Astrocyte (in vitro differentiated cells and primary cell): Measurements from ENCODE around the gene TMTC4. TPM values are rescaled to one million over a fixed set of nuclear protein-coding genes. Genes with fewer than 3 reads are reported as not detected.

Experiments
- DNase-seq: peaks from one replicate; pipeline ENCODE4 v3.0.0-alpha.2; 2010; ENCODE audit warnings: low read depth
- FAIRE-seq: peaks from 2 replicates; lab custom pipeline; 2011; peaks lifted over from hg19 to GRCh38; lab: Jason Lieb, UNC
- H2AFZ ChIP-seq: 2 replicates; pipeline ENCODE4 v1.6.0; 2012; ENCODE audit warnings: low read depth, low read length, inconsistent platforms
- H3K27ac ChIP-seq: 2 replicates; pipeline ENCODE4 v1.5.1; 2011; ENCODE audit warnings: low read depth, low read length, inconsistent platforms
- H3K27me3 ChIP-seq: 2 replicates; pipeline ENCODE4 v1.6.0; 2011; ENCODE audit warnings: low read length, inconsistent platforms; ENCODE audit not compliant: insufficient read depth
- H3K36me3 ChIP-seq: 2 replicates; pipeline ENCODE4 v1.5.1; 2011; ENCODE audit warnings: low read length, inconsistent platforms; ENCODE audit not compliant: insufficient read depth
- H3K4me1 ChIP-seq: 2 replicates; pipeline ENCODE4 v1.5.1; 2011; ENCODE audit warnings: low read length, inconsistent platforms; ENCODE audit not compliant: insufficient read depth
- H3K4me2 ChIP-seq: 2 replicates; pipeline ENCODE4 v1.6.0; 2012; ENCODE audit warnings: low read length, inconsistent platforms
- H3K4me3 ChIP-seq: 2 replicates; pipeline ENCODE4 v1.5.1; 2011; ENCODE audit warnings: low read depth, mild to moderate bottlenecking, low read length, inconsistent platforms; ENCODE audit not compliant: insufficient read depth
- H3K79me2 ChIP-seq: 2 replicates; pipeline ENCODE4 v1.6.0; 2012; ENCODE audit warnings: mild to moderate bottlenecking, low read length, inconsistent platforms; ENCODE audit not compliant: insufficient read depth
- H3K9ac ChIP-seq: 2 replicates; pipeline ENCODE4 v1.6.0; 2012; ENCODE audit warnings: mild to moderate bottlenecking, low read length, inconsistent platforms
- H3K9me3 ChIP-seq: 2 replicates; pipeline ENCODE4 v1.5.1; 2012; ENCODE audit warnings: low read depth, mild to moderate bottlenecking, low read length, inconsistent platforms; ENCODE audit not compliant: insufficient read depth
- H4K20me1 ChIP-seq: 2 replicates; pipeline ENCODE4 v1.6.0; 2012; ENCODE audit warnings: low read length, inconsistent platforms; ENCODE audit not compliant: insufficient read depth
- H3K27ac Mint-ChIP-seq: one replicate; pipeline ENCODE4 v1.8.0; 2021; ENCODE audit warnings: mild to moderate bottlenecking, mixed read lengths; ENCODE audit not compliant: unreplicated experiment
- H3K27me3 Mint-ChIP-seq: one replicate; pipeline ENCODE4 v1.8.0; 2021; ENCODE audit warnings: low read depth, mixed read lengths; ENCODE audit not compliant: unreplicated experiment
- H3K36me3 Mint-ChIP-seq: one replicate; pipeline ENCODE4 v1.8.0; 2021; ENCODE audit warnings: low read depth, mixed read lengths; ENCODE audit not compliant: unreplicated experiment
- H3K4me1 Mint-ChIP-seq: one replicate; pipeline ENCODE4 v1.8.0; 2021; ENCODE audit warnings: low read depth, mixed read lengths; ENCODE audit not compliant: unreplicated experiment
- H3K4me3 Mint-ChIP-seq: one replicate; pipeline ENCODE4 v1.8.0; 2021; ENCODE audit warnings: mild to moderate bottlenecking, moderate library complexity, mixed read lengths; ENCODE audit not compliant: unreplicated experiment
- H3K9me3 Mint-ChIP-seq: one replicate; pipeline ENCODE4 v1.8.0; 2021; ENCODE audit warnings: mild to moderate bottlenecking, mixed read lengths; ENCODE audit not compliant: unreplicated experiment
- CTCF ChIP-seq: IDR thresholded peaks from 2 replicates; pipeline ENCODE4 v1.5.1; 2011; ENCODE audit warnings: low read depth, mild to moderate bottlenecking, inconsistent platforms, low read length, moderate library complexity; ENCODE audit not compliant: insufficient read depth
- EZH2 ChIP-seq: IDR thresholded peaks from 2 replicates; pipeline ENCODE4 v1.6.1; 2012; ENCODE audit warnings: mild to moderate bottlenecking, low read length, inconsistent platforms; ENCODE audit not compliant: insufficient read depth
- total RNA-seq: library from RNA; stranded (reverse); gene quantifications from 2 replicates; pipeline ENCODE4 v1.2.1, GENCODE V29; 2021

TMTC4 gene
- total RNA-seq, 1 donor from 2014 or later = 8.4 TPM

DNA sequence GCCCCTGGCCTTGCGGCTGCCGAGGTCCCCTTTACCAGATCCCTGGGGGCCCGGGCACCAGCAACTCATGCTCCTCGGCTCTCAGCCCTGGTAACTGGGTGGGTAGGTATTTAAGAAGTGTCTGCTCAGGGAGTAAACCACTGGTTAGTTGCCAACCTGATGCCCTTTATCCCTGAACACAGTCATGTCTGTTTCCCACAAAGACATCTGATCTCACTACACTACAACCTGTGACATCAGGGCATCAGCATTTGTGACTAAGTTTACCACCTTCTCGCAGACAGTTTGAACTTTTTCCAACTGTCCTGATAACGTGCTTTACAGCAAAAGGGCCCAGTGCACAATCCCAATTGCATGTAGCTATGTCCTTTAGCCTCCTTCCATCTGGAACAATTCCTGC, 108.1 kb downstream of the TMTC4 start:
- no peaks in the 10 kb centered on the region for H3K27me3 Mint-ChIP-seq
- peak overlapping the region; percentile 13 for H3K27ac Mint-ChIP-seq
- Histone ChIP-seq H3K27me3 (no peaks in the 10 kb centered on the region), H2AFZ (no peak overlapping the region), H3K4me2 (no peak overlapping the region), H3K27ac (no peak overlapping the region), H3K9me3 (peaks cover 4% of the 10 kb centered on the region), H3K9ac (no peak overlapping the region), H4K20me1 (no peaks in the 10 kb centered on the region), H3K4me3 (no peak overlapping the region), H3K36me3 (no peaks in the 10 kb centered on the region), H3K79me2 (no peaks in the 10 kb centered on the region), H3K4me1 (no peaks in the 10 kb centered on the region)
- peaks cover 16% of the 10 kb centered on the region for H3K9me3 Mint-ChIP-seq
- DNase-seq (peak; percentile 41), FAIRE-seq (no peak)
- TF ChIP-seq CTCF (no peak), EZH2 (no peak)
- no peak overlapping the region for H3K4me3 Mint-ChIP-seq
- H3K36me3 Mint-ChIP-seq = peaks cover 6% of the 10 kb centered on the region
- peaks cover 6% of the 10 kb centered on the region for H3K4me1 Mint-ChIP-seq

DNA sequence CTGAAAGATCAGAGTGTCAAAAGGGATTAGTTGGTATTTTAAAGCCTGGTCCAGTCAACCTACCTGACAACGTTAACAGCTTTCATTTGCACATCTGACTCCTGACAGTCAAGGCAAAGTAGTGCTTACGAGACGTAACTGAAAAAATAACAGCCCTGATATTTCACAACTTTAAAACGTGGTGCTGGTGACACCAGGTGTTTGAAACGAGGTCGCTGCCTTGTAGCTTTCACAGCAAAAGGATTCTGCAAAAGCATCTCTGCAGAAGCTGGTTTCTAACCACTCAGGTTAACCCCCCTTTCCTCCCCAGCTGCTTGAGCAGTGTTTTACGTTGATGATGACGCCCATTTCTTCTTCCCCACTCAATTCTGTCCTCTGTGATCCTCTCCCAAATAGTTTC, 109.3 kb downstream of the TMTC4 start:
- no peaks in the 10 kb centered on the region for H4K20me1 ChIP-seq
- Mint-ChIP-seq H3K27ac (no peak overlapping the region), H3K36me3 (peaks cover 6% of the 10 kb centered on the region), H3K9me3 (peaks cover 16% of the 10 kb centered on the region), H3K4me3 (no peak overlapping the region), H3K4me1 (peaks cover 6% of the 10 kb centered on the region), H3K27me3 (peaks cover 4% of the 10 kb centered on the region)
- H3K4me1 ChIP-seq = no peaks in the 10 kb centered on the region
- DNase-seq (no peak), FAIRE-seq (no peak)
- no peaks in the 10 kb centered on the region for H3K79me2 ChIP-seq
- TF ChIP-seq EZH2 (no peak), CTCF (no peak)
- no peak overlapping the region for H3K4me2 ChIP-seq
- no peak overlapping the region for H2AFZ ChIP-seq
- H3K36me3 ChIP-seq = no peaks in the 10 kb centered on the region
- H3K9me3 ChIP-seq = peaks cover 4% of the 10 kb centered on the region
- H3K9ac ChIP-seq = no peak overlapping the region
- H3K27me3 ChIP-seq = no peaks in the 10 kb centered on the region
- no peak overlapping the region for H3K27ac ChIP-seq
- no peak overlapping the region for H3K4me3 ChIP-seq

DNA sequence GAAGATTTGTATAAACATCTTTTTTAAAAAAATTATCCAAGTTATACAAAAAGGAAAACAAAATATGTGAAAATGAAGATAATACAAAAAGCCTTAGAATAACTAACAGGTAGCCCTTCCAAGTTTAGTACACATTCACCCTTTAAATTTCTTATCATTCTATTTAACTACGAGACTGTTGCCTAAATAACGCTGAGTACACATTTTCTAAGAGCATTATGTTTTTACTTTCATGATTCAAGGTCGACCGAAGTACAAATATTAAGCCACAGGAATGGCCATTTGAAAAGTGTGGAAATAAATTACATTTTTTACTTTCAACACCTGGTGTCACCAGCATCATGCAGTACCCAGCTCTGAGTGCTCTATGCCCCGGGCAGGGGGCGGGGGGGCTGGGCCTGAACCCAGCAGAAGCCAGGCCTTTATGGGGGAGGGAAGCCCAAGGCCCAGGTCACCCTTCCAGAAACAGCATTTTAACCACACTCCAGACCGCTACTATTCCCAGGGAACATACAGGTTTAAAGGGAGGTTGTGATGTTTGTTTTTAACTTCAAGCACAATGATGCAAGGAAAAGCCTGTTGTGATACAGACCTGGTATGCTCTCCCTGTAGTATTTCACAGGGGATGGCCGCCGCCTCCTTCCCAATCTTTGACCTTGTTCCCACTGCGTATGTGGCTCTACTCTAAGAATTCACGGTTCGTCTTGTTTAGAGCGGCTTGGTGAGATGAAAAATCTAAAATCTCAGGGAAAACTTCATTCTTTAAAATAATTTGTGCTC, 110.0 kb downstream of the TMTC4 start:
- no peaks in the 10 kb centered on the region for H3K4me1 ChIP-seq
- no peak overlapping the region for H2AFZ ChIP-seq
- FAIRE-seq (no peak), DNase-seq (no peak)
- peaks cover 4% of the 10 kb centered on the region for H3K9me3 ChIP-seq
- no peak overlapping the region for H3K4me2 ChIP-seq
- no peak overlapping the region for H3K4me3 ChIP-seq
- no peak for TF ChIP-seq EZH2
- TF ChIP-seq CTCF = no peak
- Mint-ChIP-seq H3K27ac (no peak overlapping the region), H3K9me3 (peaks cover 13% of the 10 kb centered on the region), H3K36me3 (peaks cover 6% of the 10 kb centered on the region), H3K27me3 (peaks cover 4% of the 10 kb centered on the region), H3K4me1 (peaks cover 6% of the 10 kb centered on the region), H3K4me3 (no peak overlapping the region)
- no peak overlapping the region for H3K27ac ChIP-seq
- no peaks in the 10 kb centered on the region for H3K79me2 ChIP-seq
- H3K9ac ChIP-seq = no peak overlapping the region
- H3K27me3 ChIP-seq = no peaks in the 10 kb centered on the region
- H4K20me1 ChIP-seq = no peaks in the 10 kb centered on the region
- H3K36me3 ChIP-seq = no peaks in the 10 kb centered on the region
